OCI-LY7 (cell line): ENCODE results near the gene SYT15. TPM values are rescaled to one million over a fixed set of nuclear protein-coding genes. Genes with fewer than 3 reads are reported as not detected.

ENCODE experiments used
- BruUV-seq: library from RNA; stranded (reverse); fragments of 400-500 nt; replicated peaks from 2 replicates; lab custom pipeline; 2021; lab: Mats Ljungman, UMichigan
- CTCF ChIA-PET: fragments of 300-600 bp; sonication (Branson Sonifier 250); formaldehyde crosslinking; loops from one replicate; lab custom pipeline; 2022; ENCODE audit warnings: antibody characterized with exemption; ENCODE audit not compliant: unreplicated experiment; lab: Charles Lee
- POLR2A ChIA-PET: fragments of 300-600 bp; sonication (Branson Sonifier 250); formaldehyde crosslinking; loops from one replicate; lab custom pipeline; 2022; ENCODE audit warnings: antibody characterized with exemption; lab: Charles Lee
- DNase-seq: peaks from one replicate; pipeline ENCODE4 v3.0.0-alpha.2; 2015; ENCODE audit warnings: low spot score
- H2AFZ ChIP-seq: fragments of 200-600 bp; sonication (generic), shearing (Covaris generic); 2 replicates; pipeline ENCODE4 v1.6.1; 2014; ENCODE audit warnings: mild to moderate bottlenecking, antibody characterized with exemption, low read length, moderate library complexity
- H3K27ac ChIP-seq: fragments of 200-600 bp; sonication (generic); 2 replicates; pipeline ENCODE4 v1.5.1; 2014; ENCODE audit warnings: mixed run types, low read depth, mild to moderate bottlenecking, moderate library complexity, low read length, inconsistent platforms; ENCODE audit not compliant: poor library complexity, severe bottlenecking
- H3K36me3 ChIP-seq: fragments of 200-600 bp; sonication (generic); 2 replicates; pipeline ENCODE4 v1.6.1; 2014; ENCODE audit warnings: mild to moderate bottlenecking, antibody characterized with exemption, low read length, moderate library complexity, mixed read lengths; ENCODE audit not compliant: insufficient read depth
- H3K4me1 ChIP-seq: fragments of 200-600 bp; sonication (generic); 2 replicates; pipeline ENCODE4 v1.5.1; 2014; ENCODE audit warnings: mild to moderate bottlenecking, low read length; ENCODE audit not compliant: insufficient read depth, poor library complexity, severe bottlenecking
- H3K4me2 ChIP-seq: fragments of 200-600 bp; sonication (generic); 2 replicates; pipeline ENCODE4 v1.6.1; 2014; ENCODE audit warnings: mild to moderate bottlenecking, low read length
- H3K4me3 ChIP-seq: fragments of 200-600 bp; sonication (generic); 2 replicates; pipeline ENCODE4 v1.5.1; 2014; ENCODE audit warnings: mild to moderate bottlenecking, low read depth, low read length; ENCODE audit not compliant: poor library complexity, severe bottlenecking
- H3K79me2 ChIP-seq: fragments of 200-600 bp; sonication (generic); 2 replicates; pipeline ENCODE4 v1.6.1; 2016; ENCODE audit warnings: low read depth, mild to moderate bottlenecking, low read length, moderate library complexity, mixed read lengths; ENCODE audit not compliant: insufficient read depth
- H3K9me2 ChIP-seq: fragments of 200-600 bp; sonication (generic); 2 replicates; pipeline ENCODE4 v1.6.1; 2016; ENCODE audit warnings: mild to moderate bottlenecking, low read length, mixed read lengths; ENCODE audit not compliant: insufficient read depth
- H3K9me3 ChIP-seq: fragments of 200-600 bp; sonication (generic); 2 replicates; pipeline ENCODE4 v1.6.1; 2014; ENCODE audit warnings: mild to moderate bottlenecking, mixed run types, low read length, mixed read lengths
- H4K20me1 ChIP-seq: fragments of 200-600 bp; sonication (generic); 2 replicates; pipeline ENCODE4 v1.6.1; 2014; ENCODE audit warnings: mild to moderate bottlenecking, antibody characterized with exemption, low read length, moderate library complexity, mixed read lengths; ENCODE audit not compliant: insufficient read depth
- EZH2phosphoT487 ChIP-seq: fragments of 200-600 bp; sonication (generic); IDR thresholded peaks from 2 replicates; pipeline ENCODE4 v1.6.1; 2018; ENCODE audit warnings: low read depth, borderline replicate concordance, mild to moderate bottlenecking, mixed run types, antibody characterized with exemption, low read length, moderate library complexity, mixed read lengths
- intact Hi-C: fragments of 100-400 bp; cut with micrococcal nuclease; formaldehyde crosslinking; loops from one replicate; pipeline ENCODE4 v1.10.0; 2022; ENCODE audit not compliant: unreplicated experiment
- total RNA-seq, 2 experiments: library from RNA; depleted of rRNA in 1 of 2; stranded (reverse); fragments of >200 nt in 1 of 2; shearing (Covaris generic) in 1 of 2; gene quantifications; 2 replicates each; pipeline ENCODE4 v1.2.3, GENCODE V29; 2014 to 2022
- TF ChIP-seq, protein P1 (sequence below): fragments of 200-600 bp; sonication (generic); conservative IDR thresholded peaks from 2 replicates; pipeline ENCODE4 v1.5.1; 2014; ENCODE audit warnings: mild to moderate bottlenecking, antibody characterized with exemption, low read length, moderate library complexity, mixed read lengths

SYT15 gene
- total RNA-seq, 2 experiments from 2014 or later, result 0.25 to 2.1 TPM

DNA sequence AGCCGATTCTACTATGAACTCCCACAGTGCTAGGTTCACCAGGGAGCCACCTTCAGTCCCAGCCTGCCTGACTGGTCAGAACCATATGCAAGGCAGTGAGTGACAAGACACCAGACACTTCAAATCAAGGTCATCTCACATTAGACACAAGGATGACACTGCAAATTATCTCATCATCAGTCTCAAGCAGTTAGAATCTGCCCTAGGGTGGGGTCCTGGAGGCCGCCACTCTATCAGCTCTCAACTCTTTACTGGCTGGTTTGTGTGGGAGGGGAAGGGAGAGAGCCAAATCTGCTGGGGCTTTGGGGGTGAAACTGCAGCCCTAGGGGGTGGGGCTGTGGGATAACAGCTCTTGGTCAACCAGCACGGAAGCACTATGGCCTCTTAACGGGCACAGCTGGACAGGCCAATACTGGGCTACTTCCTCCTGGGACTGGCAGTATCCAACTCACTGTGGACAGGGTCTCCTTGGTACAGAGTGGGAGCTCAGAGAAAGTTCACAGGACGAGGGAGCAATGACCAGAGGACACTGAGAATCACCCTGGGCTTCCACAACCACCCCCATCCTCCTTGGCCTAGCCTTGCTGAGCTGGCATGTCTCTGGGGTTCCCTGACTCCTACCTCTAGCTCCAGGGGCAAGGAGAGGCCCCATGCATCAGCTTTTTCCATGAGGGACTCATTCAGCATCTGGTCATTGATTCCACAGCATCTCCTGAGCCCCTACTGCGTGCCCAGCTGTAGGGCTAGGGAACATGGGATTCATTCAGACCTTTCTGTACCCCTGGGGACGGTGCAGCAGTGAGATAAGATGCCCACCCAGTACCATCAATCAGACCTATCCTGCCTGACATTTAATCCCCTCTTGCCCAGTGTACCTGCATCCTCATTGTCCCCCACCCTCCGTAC lies 27.9 kb upstream of the SYT15 start:
- H3K36me3 ChIP-seq, result no peaks in the 10 kb centered on the region
- POLR2A ChIA-PET, result no interaction called here
- H4K20me1 ChIP-seq, result no peaks in the 10 kb centered on the region
- no peak for TF ChIP-seq EZH2phosphoT487
- TF ChIP-seq, protein P1, sequence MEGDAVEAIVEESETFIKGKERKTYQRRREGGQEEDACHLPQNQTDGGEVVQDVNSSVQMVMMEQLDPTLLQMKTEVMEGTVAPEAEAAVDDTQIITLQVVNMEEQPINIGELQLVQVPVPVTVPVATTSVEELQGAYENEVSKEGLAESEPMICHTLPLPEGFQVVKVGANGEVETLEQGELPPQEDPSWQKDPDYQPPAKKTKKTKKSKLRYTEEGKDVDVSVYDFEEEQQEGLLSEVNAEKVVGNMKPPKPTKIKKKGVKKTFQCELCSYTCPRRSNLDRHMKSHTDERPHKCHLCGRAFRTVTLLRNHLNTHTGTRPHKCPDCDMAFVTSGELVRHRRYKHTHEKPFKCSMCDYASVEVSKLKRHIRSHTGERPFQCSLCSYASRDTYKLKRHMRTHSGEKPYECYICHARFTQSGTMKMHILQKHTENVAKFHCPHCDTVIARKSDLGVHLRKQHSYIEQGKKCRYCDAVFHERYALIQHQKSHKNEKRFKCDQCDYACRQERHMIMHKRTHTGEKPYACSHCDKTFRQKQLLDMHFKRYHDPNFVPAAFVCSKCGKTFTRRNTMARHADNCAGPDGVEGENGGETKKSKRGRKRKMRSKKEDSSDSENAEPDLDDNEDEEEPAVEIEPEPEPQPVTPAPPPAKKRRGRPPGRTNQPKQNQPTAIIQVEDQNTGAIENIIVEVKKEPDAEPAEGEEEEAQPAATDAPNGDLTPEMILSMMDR, result no peak
- intact Hi-C loops, result no loop called here
- no peaks in the 10 kb centered on the region for H3K79me2 ChIP-seq
- no peaks in the 10 kb centered on the region for H3K4me1 ChIP-seq
- no TSS peak for BruUV-seq
- H3K4me2 ChIP-seq, result no peak overlapping the region
- DNase-seq, result no peak
- CTCF ChIA-PET, result no interaction called here
- no peak overlapping the region for H2AFZ ChIP-seq
- no peak overlapping the region for H3K4me3 ChIP-seq
- no peaks in the 10 kb centered on the region for H3K9me2 ChIP-seq
- no peaks in the 10 kb centered on the region for H3K9me3 ChIP-seq
- no peak overlapping the region for H3K27ac ChIP-seq

DNA sequence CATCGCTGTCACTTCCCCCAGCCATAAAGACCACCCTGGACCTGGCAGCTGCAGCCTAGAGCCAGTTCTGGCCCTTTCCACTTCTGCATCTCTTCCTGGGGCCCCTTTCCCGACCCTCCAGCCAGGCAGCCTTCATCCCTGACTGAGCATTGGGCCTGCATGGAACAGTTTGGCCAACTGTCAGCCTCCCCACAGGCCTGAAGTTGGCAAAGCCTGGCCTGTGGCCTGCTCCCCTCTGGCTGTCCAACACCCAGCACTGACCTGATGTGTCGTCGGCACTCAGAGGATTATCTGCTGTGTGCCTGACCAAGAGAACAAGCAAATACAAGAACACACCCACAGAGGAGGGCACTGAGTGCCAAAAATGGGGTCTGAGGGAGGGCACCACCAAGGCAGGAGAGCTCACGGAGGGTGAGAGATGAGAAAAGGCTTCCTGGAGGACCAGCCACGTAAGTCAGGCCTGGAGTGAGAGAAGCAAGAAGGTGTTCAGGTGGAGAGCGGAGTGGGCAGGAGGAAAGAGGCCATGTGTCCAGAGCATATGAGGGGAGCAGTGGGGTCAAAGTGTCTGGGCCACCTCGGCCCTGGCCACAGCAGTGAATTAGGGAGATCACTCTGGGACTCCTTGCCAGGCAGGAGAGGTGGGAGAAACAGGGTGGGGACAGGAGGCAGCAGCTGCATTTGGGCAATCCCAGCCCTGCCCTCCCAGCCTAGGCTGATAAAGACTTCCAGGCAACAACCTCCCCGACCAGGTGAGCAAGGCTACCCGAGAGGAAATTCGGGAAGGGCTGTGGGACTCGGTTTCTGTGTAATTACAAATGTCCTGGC lies 27.0 kb upstream of the SYT15 start:
- Histone ChIP-seq H4K20me1 (no peaks in the 10 kb centered on the region), H2AFZ (no peak overlapping the region), H3K9me2 (no peaks in the 10 kb centered on the region), H3K79me2 (no peaks in the 10 kb centered on the region), H3K4me1 (no peaks in the 10 kb centered on the region), H3K27ac (no peak overlapping the region), H3K4me2 (no peak overlapping the region), H3K36me3 (no peaks in the 10 kb centered on the region), H3K4me3 (no peak overlapping the region), H3K9me3 (no peaks in the 10 kb centered on the region)
- no TSS peak for BruUV-seq
- no peak for DNase-seq
- ChIA-PET POLR2A (no interaction called here), CTCF (no interaction called here)
- no peak for TF ChIP-seq EZH2phosphoT487
- TF ChIP-seq, protein P1, result no peak
- intact Hi-C loops, result no loop called here
